SU-DHL-6 (cell line): ENCODE measurements around the gene ZSCAN30.

Experiments
- H2AFZ ChIP-seq: fragments of 200-600 bp; sonication (generic); 2 replicates; pipeline ENCODE4 v1.6.1; 2014; ENCODE audit warnings: low read depth, mild to moderate bottlenecking, moderate library complexity, mixed read lengths, antibody characterized with exemption, low read length; ENCODE audit not compliant: severe bottlenecking
- H3F3A ChIP-seq: fragments of 200-600 bp; shearing (Covaris generic); 2 replicates; pipeline ENCODE4 v1.6.0; 2016; ENCODE audit warnings: antibody characterized with exemption, mild to moderate bottlenecking; ENCODE audit not compliant: insufficient read depth
- H3K27ac ChIP-seq: fragments of 200-600 bp; sonication (generic); 2 replicates; pipeline ENCODE4 v1.5.1; 2016; ENCODE audit warnings: low read depth, mild to moderate bottlenecking, low read length, moderate library complexity, mixed read lengths
- H3K27me3 ChIP-seq: fragments of 200-600 bp; sonication (generic), shearing (Covaris generic); 2 replicates; pipeline ENCODE4 v1.6.0; 2014; ENCODE audit warnings: mild to moderate bottlenecking, low read length
- H3K36me3 ChIP-seq: fragments of 200-600 bp; sonication (generic); 2 replicates; pipeline ENCODE4 v1.6.1; 2014; ENCODE audit warnings: mild to moderate bottlenecking, low read length, mixed read lengths
- H3K4me2 ChIP-seq: fragments of 300-600, 200-600 bp; shearing (Covaris generic), sonication (generic); 2 replicates; pipeline ENCODE4 v1.6.0; 2014; ENCODE audit warnings: low read length, low read depth, mild to moderate bottlenecking; ENCODE audit not compliant: poor library complexity, severe bottlenecking
- H3K4me3 ChIP-seq: fragments of 200-600 bp; sonication (generic); 2 replicates; pipeline ENCODE4 v1.5.1; 2014; ENCODE audit warnings: antibody characterized with exemption, low read length, mild to moderate bottlenecking, mixed read lengths; ENCODE audit not compliant: insufficient read depth, poor library complexity, severe bottlenecking
- H3K79me2 ChIP-seq: fragments of 200-600 bp; sonication (generic); 2 replicates; pipeline ENCODE4 v1.6.1; 2014; ENCODE audit warnings: mild to moderate bottlenecking, low read length, moderate library complexity; ENCODE audit not compliant: insufficient read depth
- H3K9ac ChIP-seq: fragments of 200-600 bp; sonication (generic); 2 replicates; pipeline ENCODE4 v1.7.0; 2014; ENCODE audit warnings: mild to moderate bottlenecking, low read length
- H3K9me2 ChIP-seq: fragments of 200-600 bp; sonication (generic); replicated peaks from 2 replicates; pipeline ENCODE4 v1.6.1; 2014; ENCODE audit warnings: low read length; ENCODE audit not compliant: insufficient read depth
- H3K9me3 ChIP-seq: fragments of 200-600 bp; sonication (generic); 2 replicates; pipeline ENCODE4 v1.6.1; 2014; ENCODE audit warnings: low read length, mixed read lengths; ENCODE audit not compliant: insufficient read depth
- H4K20me1 ChIP-seq: fragments of 200-600 bp; sonication (generic); 2 replicates; pipeline ENCODE4 v1.6.1; 2014; ENCODE audit warnings: low read depth, mild to moderate bottlenecking, antibody characterized with exemption, low read length, moderate library complexity, mixed read lengths
- EZH2phosphoT487 ChIP-seq: fragments of 200-600 bp; sonication (generic), shearing (Covaris generic); conservative IDR thresholded peaks from 2 replicates; pipeline ENCODE4 v1.6.1; 2018; ENCODE audit warnings: mild to moderate bottlenecking, antibody characterized with exemption, low read length, moderate library complexity, mixed read lengths
- TF ChIP-seq, protein P1 (sequence below): fragments of 200-600 bp; sonication (generic); IDR thresholded peaks from one replicate; pipeline ENCODE4 v1.5.1; 2017; ENCODE audit warnings: antibody characterized with exemption, mild to moderate bottlenecking, low read length, moderate library complexity; ENCODE audit not compliant: insufficient read depth, poor library complexity, severe bottlenecking

The ZSCAN30 gene

GRCh38 chr18:35246831-35247230 lies 43.2 kb downstream of the ZSCAN30 start:
- Histone ChIP-seq H3K4me3 (no peak overlapping the region), H3K9me3 (peaks cover 37% of the 10 kb centered on the region; the same call in 1 of the 2 replicates), H4K20me1 (no peaks in the 10 kb centered on the region), H3F3A (peaks cover 7% of the 10 kb centered on the region; the same call in 1 of the 2 replicates), H3K4me2 (no peak overlapping the region), H2AFZ (no peak overlapping the region), H3K27me3 (no peaks in the 10 kb centered on the region), H3K36me3 (peaks cover 88% of the 10 kb centered on the region), H3K27ac (no peak overlapping the region), H3K9me2 (no peaks in the 10 kb centered on the region), H3K9ac (no peak overlapping the region), H3K79me2 (peaks cover 12% of the 10 kb centered on the region; the same call in 1 of the 2 replicates)
- TF ChIP-seq, protein P1, sequence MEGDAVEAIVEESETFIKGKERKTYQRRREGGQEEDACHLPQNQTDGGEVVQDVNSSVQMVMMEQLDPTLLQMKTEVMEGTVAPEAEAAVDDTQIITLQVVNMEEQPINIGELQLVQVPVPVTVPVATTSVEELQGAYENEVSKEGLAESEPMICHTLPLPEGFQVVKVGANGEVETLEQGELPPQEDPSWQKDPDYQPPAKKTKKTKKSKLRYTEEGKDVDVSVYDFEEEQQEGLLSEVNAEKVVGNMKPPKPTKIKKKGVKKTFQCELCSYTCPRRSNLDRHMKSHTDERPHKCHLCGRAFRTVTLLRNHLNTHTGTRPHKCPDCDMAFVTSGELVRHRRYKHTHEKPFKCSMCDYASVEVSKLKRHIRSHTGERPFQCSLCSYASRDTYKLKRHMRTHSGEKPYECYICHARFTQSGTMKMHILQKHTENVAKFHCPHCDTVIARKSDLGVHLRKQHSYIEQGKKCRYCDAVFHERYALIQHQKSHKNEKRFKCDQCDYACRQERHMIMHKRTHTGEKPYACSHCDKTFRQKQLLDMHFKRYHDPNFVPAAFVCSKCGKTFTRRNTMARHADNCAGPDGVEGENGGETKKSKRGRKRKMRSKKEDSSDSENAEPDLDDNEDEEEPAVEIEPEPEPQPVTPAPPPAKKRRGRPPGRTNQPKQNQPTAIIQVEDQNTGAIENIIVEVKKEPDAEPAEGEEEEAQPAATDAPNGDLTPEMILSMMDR: no peak
- TF ChIP-seq EZH2phosphoT487: no peak

DNA sequence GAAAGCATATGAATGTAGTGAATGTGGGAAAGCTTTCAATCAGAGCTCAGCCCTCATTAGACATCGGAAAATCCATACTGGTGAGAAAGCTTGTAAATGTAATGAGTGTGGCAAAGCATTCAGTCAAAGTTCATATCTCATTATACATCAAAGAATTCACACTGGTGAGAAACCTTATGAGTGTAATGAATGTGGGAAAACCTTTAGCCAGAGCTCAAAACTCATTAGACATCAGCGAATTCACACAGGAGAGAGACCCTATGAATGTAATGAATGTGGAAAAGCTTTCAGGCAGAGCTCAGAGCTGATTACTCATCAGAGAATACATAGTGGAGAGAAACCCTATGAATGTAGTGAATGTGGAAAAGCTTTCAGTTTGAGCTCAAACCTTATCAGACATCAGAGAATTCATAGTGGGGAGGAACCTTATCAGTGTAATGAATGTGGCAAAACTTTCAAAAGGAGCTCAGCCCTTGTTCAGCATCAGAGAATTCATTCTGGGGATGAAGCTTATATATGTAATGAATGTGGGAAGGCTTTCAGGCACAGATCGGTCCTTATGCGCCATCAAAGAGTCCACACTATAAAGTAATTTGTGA lies 44.2 kb downstream of the ZSCAN30 start:
- Histone ChIP-seq H3K9me3 (peaks cover 37% of the 10 kb centered on the region; the same call in 1 of the 2 replicates), H3K36me3 (peaks cover 83% of the 10 kb centered on the region), H4K20me1 (no peaks in the 10 kb centered on the region), H2AFZ (no peak overlapping the region), H3K9me2 (no peaks in the 10 kb centered on the region), H3K9ac (no peak overlapping the region), H3K27me3 (no peaks in the 10 kb centered on the region), H3F3A (peaks cover 7% of the 10 kb centered on the region; the same call in 1 of the 2 replicates), H3K79me2 (peaks cover 22% of the 10 kb centered on the region), H3K27ac (no peak overlapping the region), H3K4me2 (no peak overlapping the region), H3K4me3 (no peak overlapping the region)
- TF ChIP-seq EZH2phosphoT487: no peak
- TF ChIP-seq, protein P1: no peak

DNA sequence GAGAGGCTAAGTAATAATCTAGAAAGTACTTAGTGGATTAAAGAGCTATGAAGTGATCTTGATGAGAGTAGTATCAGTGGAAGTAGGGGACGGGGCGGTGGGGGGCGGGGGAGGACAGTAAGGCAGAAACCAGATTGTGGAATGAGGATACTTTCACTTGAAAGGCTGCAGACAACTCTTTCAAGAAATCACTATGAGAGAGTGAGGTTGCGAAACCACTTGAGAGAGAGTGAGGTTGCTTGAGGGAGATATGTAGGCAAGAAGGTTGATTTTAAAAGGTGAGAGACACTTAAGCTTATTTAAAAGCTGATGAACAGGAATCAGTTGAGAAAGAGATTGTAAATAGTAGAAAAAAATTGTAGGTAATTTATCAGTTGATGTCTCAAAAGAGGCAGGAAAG lies 45.4 kb downstream of the ZSCAN30 start:
- Histone ChIP-seq H3K27me3 (no peaks in the 10 kb centered on the region), H3K36me3 (peaks cover 73% of the 10 kb centered on the region), H3K9ac (no peak overlapping the region), H3F3A (peaks cover 4% of the 10 kb centered on the region; the same call in 1 of the 2 replicates), H3K4me2 (no peak overlapping the region), H3K27ac (no peak overlapping the region), H3K4me3 (no peak overlapping the region), H2AFZ (no peak overlapping the region), H3K79me2 (peaks cover 22% of the 10 kb centered on the region), H3K9me3 (peaks cover 37% of the 10 kb centered on the region; the same call in 1 of the 2 replicates), H4K20me1 (no peaks in the 10 kb centered on the region), H3K9me2 (no peaks in the 10 kb centered on the region)
- TF ChIP-seq EZH2phosphoT487: no peak
- TF ChIP-seq, protein P1: no peak
